ENCODE measurements around the gene MAP2K5. TPM values are rescaled to one million over a fixed set of nuclear protein-coding genes. Genes with fewer than 3 reads are reported as not detected.

Gene MAP2K5
- polyA plus RNA-seq, 2 of the 4 experiments (the other 2 are of a cell fraction): 7.8 to 11.0 TPM

- Histone ChIP-seq H3K4me2 (no peak overlapping the region), H3K4me1 (no peaks in the 10 kb centered on the region), H3K27ac (no peak overlapping the region), H3K4me3 (no peak overlapping the region), H3K9me3 (no peaks in the 10 kb centered on the region)
- ChIA-PET POLR2A (no interaction called here), CTCF (interaction anchor here (1.0 to 1.5 kb wide), 3 partner anchors 9 to 17 kb away, joined by 3 to 5 read pairs (median 4); no protein-coding TSS in a partner anchor)
- DNase-seq (ENCODE audit: low read depth in 1 of 2, low spot score in 1 of 2): no peak
- no peak for FAIRE-seq
- no peak for TF ChIP-seq HOXB13 (CRISPR knock-in tag; IDR thresholded peaks at IDR 0.05; ENCODE audit: low read depth)
- TF ChIP-seq HEYL (CRISPR knock-in tag; IDR thresholded peaks at IDR 0.05): no peak
- no peak for TF ChIP-seq KDM1A (IDR thresholded peaks at IDR 0.05; ENCODE audit: low read depth)
- no peak for TF ChIP-seq MAFK (IDR thresholded peaks at IDR 0.05; ENCODE audit: partially characterized antibody)
- TF ChIP-seq MYC (IDR thresholded peaks at IDR 0.05; ENCODE audit: borderline replicate concordance, low read length): no peak
- TF ChIP-seq SMC3 (IDR thresholded peaks at IDR 0.05): no peak
- TF ChIP-seq NFE2L2 (conservative IDR thresholded peaks at IDR 0.05; ENCODE audit: low read length): no peak
- TF ChIP-seq HMGXB4 (CRISPR knock-in tag; IDR thresholded peaks at IDR 0.05; ENCODE audit: borderline replicate concordance): no peak
- TF ChIP-seq REST (IDR thresholded peaks at IDR 0.05): no peak
- TF ChIP-seq BCL3 (IDR thresholded peaks at IDR 0.05): no peak
- 88% methylated on average over 4 of the region's 4 CpGs for WGBS (ENCODE audit: missing lambda C conversion rate)
- no peak for ATAC-seq
Observed at GRCh38 chr15:67716171-67716570, 173.7 kb downstream of the MAP2K5 start.

GRCh38 chr15:67717776-67718175 is 175.3 kb downstream of the MAP2K5 start:
- no peak for DNase-seq (ENCODE audit: low read depth in 1 of 2, low spot score in 1 of 2)
- POLR2A ChIA-PET: no interaction called here
- peak; percentile 68 for FAIRE-seq
- 96% methylated on average over 1 of the region's 1 CpG for WGBS (ENCODE audit: missing lambda C conversion rate)
- no peaks in the 10 kb centered on the region for H3K4me1 ChIP-seq
- H3K4me3 ChIP-seq: no peak overlapping the region
- no peak overlapping the region for H3K27ac ChIP-seq
- ATAC-seq: no peak
- no peaks in the 10 kb centered on the region for H3K9me3 ChIP-seq
- CTCF ChIA-PET: no interaction called here
- TF ChIP-seq RFX5 (IDR thresholded peaks at IDR 0.05) (no peak), NR3C1 (IDR thresholded peaks at IDR 0.05) (no peak)
- no peak overlapping the region for H3K4me2 ChIP-seq

- H3K9me3 ChIP-seq: no peaks in the 10 kb centered on the region
- WGBS (ENCODE audit: missing lambda C conversion rate): 60% methylated on average over 1 of the region's 1 CpG
- ChIA-PET CTCF (interaction anchor here (0.6 to 1.6 kb wide), 4 partner anchors 8 to 434 kb away, joined by 3 to 4 read pairs (median 4); no protein-coding TSS in a partner anchor), POLR2A (no interaction called here)
- H3K4me3 ChIP-seq: no peak overlapping the region
- DNase-seq (ENCODE audit: low read depth in 1 of 2, low spot score in 1 of 2) (no peak), FAIRE-seq (no peak), ATAC-seq (no peak)
- no peak for TF ChIP-seq SREBF2 (IDR thresholded peaks at IDR 0.05)
- TF ChIP-seq GATA3 (IDR thresholded peaks at IDR 0.05; ENCODE audit: borderline replicate concordance): no peak
- TF ChIP-seq BHLHE40 (IDR thresholded peaks at IDR 0.05; ENCODE audit: low read depth, low read length): no peak
- TF ChIP-seq HOXB5 (CRISPR knock-in tag; IDR thresholded peaks at IDR 0.05): no peak
- TF ChIP-seq PBX3 (IDR thresholded peaks at IDR 0.05): no peak
- TF ChIP-seq EP300 (IDR thresholded peaks at IDR 0.05): no peak
- no peak for TF ChIP-seq ZFP36 (IDR thresholded peaks at IDR 0.05; ENCODE audit: borderline replicate concordance, partially characterized antibody)
- no peak for TF ChIP-seq MAX (IDR thresholded peaks at IDR 0.05)
- TF ChIP-seq TFCP2L1 (CRISPR knock-in tag; IDR thresholded peaks at IDR 0.05): no peak
- no peak for TF ChIP-seq E2F6 (IDR thresholded peaks at IDR 0.05; ENCODE audit: borderline replicate concordance, low read depth)
- no peak for TF ChIP-seq ZSCAN20 (CRISPR knock-in tag; IDR thresholded peaks at IDR 0.05)
- no peak for TF ChIP-seq PHF8 (IDR thresholded peaks at IDR 0.05; ENCODE audit: borderline replicate concordance, low read depth)
- no peak for TF ChIP-seq CEBPB (IDR thresholded peaks at IDR 0.05)
- no peak for TF ChIP-seq FOSL2 (IDR thresholded peaks at IDR 0.05)
- no peak for TF ChIP-seq FOSL2 (CRISPR knock-in tag; IDR thresholded peaks at IDR 0.05)
- TF ChIP-seq CHD2 (IDR thresholded peaks at IDR 0.05; ENCODE audit: low read length, partially characterized antibody): no peak
- no peak overlapping the region for H3K4me2 ChIP-seq
- no peaks in the 10 kb centered on the region for H3K4me1 ChIP-seq
- no peak overlapping the region for H3K27ac ChIP-seq
Observed at GRCh38 chr15:67719330-67719959, 176.9 kb downstream of the MAP2K5 start.
